PFSK-1 (cell line): ENCODE data around the gene GPAT3.

ENCODE experiments used
- FOXP2 ChIP-seq: optimal IDR thresholded peaks from 2 replicates; pipeline ENCODE3; 2011; ENCODE audit warnings: borderline replicate concordance, control low read depth, inconsistent platforms; ENCODE audit not compliant: insufficient read depth; ENCODE audit errors: extremely low read length, extremely low read depth
- POLR2AphosphoS5 ChIP-seq: IDR thresholded peaks from 2 replicates; pipeline ENCODE4 v1.6.1; 2012; ENCODE audit warnings: low read depth, mild to moderate bottlenecking, control low read depth, low read length, moderate library complexity
- SIN3A ChIP-seq: IDR thresholded peaks from 2 replicates; pipeline ENCODE4 v1.6.1; 2012; ENCODE audit warnings: mild to moderate bottlenecking, low read length, moderate library complexity, borderline replicate concordance; ENCODE audit not compliant: insufficient read depth
- TAF1 ChIP-seq: IDR thresholded peaks from 2 replicates; pipeline ENCODE4 v1.6.1; 2012; ENCODE audit warnings: low read length, control low read depth, borderline replicate concordance; ENCODE audit not compliant: insufficient read depth
- TF ChIP-seq, protein P1 (sequence below), 2 experiments: IDR thresholded peaks; 2 replicates each; pipeline versions ENCODE4 v1.6.1 to v1.8.0; 2011 to 2012; ENCODE audit warnings: low read depth in 2 of 2, low read length in 2 of 2, control low read depth in 1 of 2, inconsistent platforms in 1 of 2, mild to moderate bottlenecking in 1 of 2, moderate library complexity in 1 of 2; ENCODE audit not compliant: insufficient read depth in 1 of 2

DNA sequence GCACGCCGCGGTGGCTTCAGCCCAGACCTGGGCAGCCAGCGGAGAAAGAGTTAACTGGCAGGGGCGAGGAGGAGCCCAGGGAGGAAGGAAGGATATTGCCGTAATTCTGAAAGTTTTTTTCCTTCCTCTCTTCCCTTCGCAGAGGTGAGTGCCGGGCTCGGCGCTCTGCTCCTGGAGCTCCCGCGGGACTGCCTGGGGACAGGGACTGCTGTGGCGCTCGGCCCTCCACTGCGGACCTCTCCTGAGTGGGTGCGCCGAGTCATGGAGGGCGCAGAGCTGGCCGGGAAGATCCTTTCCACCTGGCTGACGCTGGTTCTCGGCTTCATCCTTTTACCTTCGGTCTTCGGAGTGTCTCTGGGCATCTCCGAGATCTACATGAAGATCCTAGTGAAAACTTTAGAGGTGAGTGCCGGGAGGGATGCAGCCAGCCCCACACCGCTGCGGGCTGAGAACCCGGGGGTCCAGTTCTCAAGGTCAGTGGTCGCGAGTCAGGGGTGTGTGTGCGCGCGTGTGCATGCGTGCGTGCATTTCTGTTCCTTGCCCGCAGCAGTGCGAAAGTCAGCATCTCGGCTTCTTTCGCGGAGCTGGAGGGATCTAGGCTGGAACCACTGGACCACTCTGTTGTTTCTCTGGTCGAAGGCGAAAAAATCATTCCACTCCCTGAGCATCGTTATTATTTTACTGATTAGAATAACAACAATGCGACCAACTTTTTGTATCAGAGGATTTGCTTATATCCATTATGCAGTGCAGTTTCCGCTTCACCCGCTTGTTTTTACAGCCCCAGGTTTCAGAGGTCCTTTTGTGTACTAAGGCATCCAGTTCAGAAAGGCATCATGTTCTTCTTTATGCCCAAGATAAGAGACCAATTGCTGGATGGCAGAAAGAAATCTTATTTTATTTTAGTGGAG, 709 bp downstream of the GPAT3 start:
- TF ChIP-seq, protein P1, sequence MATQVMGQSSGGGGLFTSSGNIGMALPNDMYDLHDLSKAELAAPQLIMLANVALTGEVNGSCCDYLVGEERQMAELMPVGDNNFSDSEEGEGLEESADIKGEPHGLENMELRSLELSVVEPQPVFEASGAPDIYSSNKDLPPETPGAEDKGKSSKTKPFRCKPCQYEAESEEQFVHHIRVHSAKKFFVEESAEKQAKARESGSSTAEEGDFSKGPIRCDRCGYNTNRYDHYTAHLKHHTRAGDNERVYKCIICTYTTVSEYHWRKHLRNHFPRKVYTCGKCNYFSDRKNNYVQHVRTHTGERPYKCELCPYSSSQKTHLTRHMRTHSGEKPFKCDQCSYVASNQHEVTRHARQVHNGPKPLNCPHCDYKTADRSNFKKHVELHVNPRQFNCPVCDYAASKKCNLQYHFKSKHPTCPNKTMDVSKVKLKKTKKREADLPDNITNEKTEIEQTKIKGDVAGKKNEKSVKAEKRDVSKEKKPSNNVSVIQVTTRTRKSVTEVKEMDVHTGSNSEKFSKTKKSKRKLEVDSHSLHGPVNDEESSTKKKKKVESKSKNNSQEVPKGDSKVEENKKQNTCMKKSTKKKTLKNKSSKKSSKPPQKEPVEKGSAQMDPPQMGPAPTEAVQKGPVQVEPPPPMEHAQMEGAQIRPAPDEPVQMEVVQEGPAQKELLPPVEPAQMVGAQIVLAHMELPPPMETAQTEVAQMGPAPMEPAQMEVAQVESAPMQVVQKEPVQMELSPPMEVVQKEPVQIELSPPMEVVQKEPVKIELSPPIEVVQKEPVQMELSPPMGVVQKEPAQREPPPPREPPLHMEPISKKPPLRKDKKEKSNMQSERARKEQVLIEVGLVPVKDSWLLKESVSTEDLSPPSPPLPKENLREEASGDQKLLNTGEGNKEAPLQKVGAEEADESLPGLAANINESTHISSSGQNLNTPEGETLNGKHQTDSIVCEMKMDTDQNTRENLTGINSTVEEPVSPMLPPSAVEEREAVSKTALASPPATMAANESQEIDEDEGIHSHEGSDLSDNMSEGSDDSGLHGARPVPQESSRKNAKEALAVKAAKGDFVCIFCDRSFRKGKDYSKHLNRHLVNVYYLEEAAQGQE (IDR thresholded peaks at IDR 0.05; ENCODE audit: insufficient read depth in 1 of 2, low read depth in 2 of 2, low read length in 2 of 2), result no peak
- 0 out of 2 replicates have a peak, but pooled peaks have one; percentile 28 for TF ChIP-seq SIN3A
- TF ChIP-seq TAF1, result no peak
- TF ChIP-seq POLR2AphosphoS5, result no peak
- no peak for TF ChIP-seq FOXP2
